ENCODE data around the gene ILKAP.
A peak's percentile ranks its signal among the peaks of the same experiment; 100 is the strongest.

Gene ILKAP

GRCh38 chr2:238127165-238128060 is 76.1 kb downstream of the ILKAP start:
- DNase-seq (ENCODE audit: low read depth), result peak; percentile 85
- TF ChIP-seq CTCF (IDR thresholded peaks at IDR 0.05; ENCODE audit: low read depth, low read length), result no peak
- no peak for TF ChIP-seq POLR2A (IDR thresholded peaks at IDR 0.05; ENCODE audit: extremely low read depth, insufficient read length)

GRCh38 chr2:238126775-238127164 is 76.7 kb downstream of the ILKAP start:
- no peak overlapping the region for H3K4me3 ChIP-seq (ENCODE audit: low read depth, low read length)
- no peak for TF ChIP-seq CTCF (IDR thresholded peaks at IDR 0.05; ENCODE audit: low read depth, low read length)
- TF ChIP-seq MYC (IDR thresholded peaks at IDR 0.05; ENCODE audit: low read depth, low read length), result no peak
- TF ChIP-seq MAX (IDR thresholded peaks at IDR 0.05; ENCODE audit: low read depth, low read length), result no peak
- TF ChIP-seq POLR2A (IDR thresholded peaks at IDR 0.05; ENCODE audit: extremely low read depth, insufficient read length), result no peak
- no peak for DNase-seq (ENCODE audit: low read depth)

More at GRCh38 chr2:238127165-238128060, 76.1 kb downstream of the ILKAP start:
- H3K4me3 ChIP-seq (ENCODE audit: low read depth, low read length), result no peak overlapping the region

GRCh38 chr2:238126338-238126737 is 77.2 kb downstream of the ILKAP start:
- TF ChIP-seq POLR2A (IDR thresholded peaks at IDR 0.05; ENCODE audit: extremely low read depth, insufficient read length) (no peak), MYC (IDR thresholded peaks at IDR 0.05; ENCODE audit: low read depth, low read length) (no peak), CTCF (IDR thresholded peaks at IDR 0.05; ENCODE audit: low read depth, low read length) (no peak), MAX (IDR thresholded peaks at IDR 0.05; ENCODE audit: low read depth, low read length) (no peak)
- DNase-seq (ENCODE audit: low read depth), result no peak
- H3K4me3 ChIP-seq (ENCODE audit: low read depth, low read length), result no peak overlapping the region

GRCh38 chr2:238125127-238125885 is 78.2 kb downstream of the ILKAP start:
- H3K4me3 ChIP-seq (ENCODE audit: low read depth, low read length), result no peak overlapping the region
- TF ChIP-seq CTCF (IDR thresholded peaks at IDR 0.05; ENCODE audit: low read depth, low read length) (no peak), POLR2A (IDR thresholded peaks at IDR 0.05; ENCODE audit: extremely low read depth, insufficient read length) (no peak), MYC (IDR thresholded peaks at IDR 0.05; ENCODE audit: low read depth, low read length) (no peak)
- DNase-seq (ENCODE audit: low read depth), result no peak

- no peak for DNase-seq (ENCODE audit: low read depth)
- TF ChIP-seq MAX (IDR thresholded peaks at IDR 0.05; ENCODE audit: low read depth, low read length), result no peak
- no peak for TF ChIP-seq CTCF (IDR thresholded peaks at IDR 0.05; ENCODE audit: low read depth, low read length)
- no peak for TF ChIP-seq MYC (IDR thresholded peaks at IDR 0.05; ENCODE audit: low read depth, low read length)
- no peak for TF ChIP-seq POLR2A (IDR thresholded peaks at IDR 0.05; ENCODE audit: extremely low read depth, insufficient read length)
- H3K4me3 ChIP-seq (ENCODE audit: low read depth, low read length), result no peak overlapping the region
Measured at GRCh38 chr2:238124488-238125126, 78.9 kb downstream of the ILKAP start.

All from NB4 (cell line).